HFF-Myc (cell line): Measurements from ENCODE around the gene PSMB1.
"Not testable (repeated sequence)": the region's sequence is repeated elsewhere in the genome, so short reads cannot be mapped to it uniquely, and the experiment has no call there.

Experiments used
- DNase-seq: peaks from one replicate; pipeline ENCODE4 v3.0.0-alpha.2; 2011; ENCODE audit warnings: low read depth; ENCODE audit errors: extremely low read depth
- H3K4me3 ChIP-seq: replicated peaks from 2 replicates; pipeline ENCODE4 v1.5.1; 2011; ENCODE audit warnings: low read depth, mild to moderate bottlenecking, control low read depth, low read length
- CTCF ChIP-seq: IDR thresholded peaks from 2 replicates; pipeline ENCODE4 v1.5.1; 2012; ENCODE audit warnings: mild to moderate bottlenecking, low read depth, low read length, control low read depth; ENCODE audit errors: missing control alignments

Gene PSMB1

GRCh38 chr6:170504479-170504878 is 48.6 kb downstream of the PSMB1 start:
- H3K4me3 ChIP-seq, result no peak overlapping the region
- no peak for TF ChIP-seq CTCF
- DNase-seq, result no peak

- DNase-seq, result no peak
- no peak overlapping the region for H3K4me3 ChIP-seq
- TF ChIP-seq CTCF, result no peak
These were observed 49.7 kb downstream of the PSMB1 start for GRCh38 chr6:170503414-170503761.

- peak; percentile 59 for DNase-seq
- H3K4me3 ChIP-seq, result not testable (repeated sequence)
These were observed 50.2 kb downstream of the PSMB1 start for GRCh38 chr6:170502733-170503413.

GRCh38 chr6:170502268-170502667 is 50.8 kb downstream of the PSMB1 start:
- not testable (repeated sequence) for H3K4me3 ChIP-seq, DNase-seq

GRCh38 chr6:170500955-170501590 is 52.0 kb downstream of the PSMB1 start:
- DNase-seq, result no peak
- no peak overlapping the region for H3K4me3 ChIP-seq
- TF ChIP-seq CTCF, result no peak

GRCh38 chr6:170497841-170498301 is 55.2 kb downstream of the PSMB1 start:
- DNase-seq, result no peak
- no peak overlapping the region for H3K4me3 ChIP-seq
- TF ChIP-seq CTCF, result no peak

GRCh38 chr6:170493354-170493753 is 59.8 kb downstream of the PSMB1 start:
- TF ChIP-seq CTCF, result no peak
- H3K4me3 ChIP-seq, result no peak overlapping the region
- DNase-seq, result no peak

- no peak for TF ChIP-seq CTCF
- no peak overlapping the region for H3K4me3 ChIP-seq
- no peak for DNase-seq
These were observed 62.8 kb downstream of the PSMB1 start for GRCh38 chr6:170490259-170490658.
